HCT116 (cell line): ENCODE results near the gene RAB4A. TPM values are rescaled to one million over a fixed set of nuclear protein-coding genes. Genes with fewer than 3 reads are reported as not detected.

ENCODE experiments used
- ATAC-seq: fragments of 200-7000 bp; cut with Tn5 transposase; 2 replicates; pipeline ENCODE4 v1.9.1; 2020; ENCODE audit warnings: mild to moderate bottlenecking, moderate library complexity
- BruUV-seq: library from RNA; stranded (reverse); fragments of 400-500 nt; replicated peaks from 2 replicates; lab custom pipeline; 2021; lab: Mats Ljungman, UMichigan
- CTCF ChIA-PET: fragments of 300-600 bp; sonication (Branson Sonifier 250); formaldehyde crosslinking; loops from one replicate; lab custom pipeline; 2021; ENCODE audit warnings: antibody characterized with exemption; lab: Charles Lee
- POLR2A ChIA-PET: fragments of 300-600, 350-600 bp; sonication (Branson Sonifier 250); formaldehyde crosslinking; loops from one replicate; lab custom pipeline; 2021; ENCODE audit warnings: antibody characterized with exemption; lab: Charles Lee
- RAD21 ChIA-PET, 2 experiments: fragments of 300-600 bp; sonication (Branson Sonifier 250); formaldehyde crosslinking; loops; one replicate each; lab custom pipeline; 2023; ENCODE audit warnings: low total read pairs in 2 of 2; ENCODE audit not compliant: uncharacterized antibody in 2 of 2, unreplicated experiment in 2 of 2, low non-redundant PET in 1 of 2; lab: Charles Lee
- DNase-seq: peaks from one replicate; pipeline ENCODE4 v3.0.0-alpha.2; 2010; ENCODE audit warnings: low read depth, low spot score
- H2AFZ ChIP-seq: fragments of 200-600 bp; shearing (Covaris generic), sonication (generic); 2 replicates; pipeline ENCODE4 v1.6.1; 2017; ENCODE audit warnings: low read depth, mixed run types, mixed read lengths, antibody characterized with exemption, low read length; ENCODE audit not compliant: poor library complexity, severe bottlenecking
- H3K27ac ChIP-seq: 2 replicates; pipeline ENCODE4 v1.5.1; 2012; ENCODE audit warnings: low read depth, low read length
- H3K27me3 ChIP-seq: fragments of 200-600 bp; sonication (generic); 2 replicates; pipeline ENCODE4 v1.6.1; 2016; ENCODE audit warnings: mixed run types, low read length, mixed read lengths; ENCODE audit not compliant: insufficient read depth
- H3K36me3 ChIP-seq, 2 experiments: fragments of 200-500 bp in 1 of 2; fragments of 200-600 bp in 1 of 2; sonication (Bioruptor generic) in 1 of 2; sonication (generic) in 1 of 2; 2 replicates each; pipeline versions ENCODE4 v1.5.1 to v1.6.1; 2014 to 2016; ENCODE audit warnings: low read length in 2 of 2, inconsistent platforms in 1 of 2, mixed read lengths in 1 of 2, mixed run types in 1 of 2; ENCODE audit not compliant: insufficient read depth in 2 of 2, control insufficient read depth in 1 of 2
- H3K4me1 ChIP-seq, 2 experiments: fragments of 200-600 bp in 1 of 2; sonication (generic) in 1 of 2; 2 replicates each; pipeline versions ENCODE4 v1.5.1 to v1.6.1; 2012 to 2017; ENCODE audit warnings: low read length in 2 of 2, inconsistent platforms in 1 of 2, mild to moderate bottlenecking in 1 of 2, mixed read lengths in 1 of 2, mixed run types in 1 of 2, moderate library complexity in 1 of 2; ENCODE audit not compliant: insufficient read depth in 2 of 2, control insufficient read depth in 1 of 2
- H3K4me2 ChIP-seq: fragments of 200-600 bp; sonication (generic); 2 replicates; pipeline ENCODE4 v1.6.1; 2017; ENCODE audit warnings: mixed run types, low read length, mixed read lengths
- H3K4me3 ChIP-seq, 2 experiments: fragments of 200-600 bp in 1 of 2; sonication (generic) in 1 of 2; replicated peaks in 1 of 2; 2 replicates each; pipeline ENCODE4 v1.5.1; 2011 to 2016; ENCODE audit warnings: low read length in 2 of 2, control low read depth in 1 of 2, low read depth in 1 of 2, mild to moderate bottlenecking in 1 of 2, mixed read lengths in 1 of 2, mixed run types in 1 of 2
- H3K79me2 ChIP-seq: fragments of 200-600 bp; sonication (generic); 2 replicates; pipeline ENCODE4 v1.6.1; 2017; ENCODE audit warnings: mild to moderate bottlenecking, mixed run types, low read length, moderate library complexity, mixed read lengths; ENCODE audit not compliant: insufficient read depth
- H3K9ac ChIP-seq: fragments of 200-600 bp; sonication (generic); 2 replicates; pipeline ENCODE4 v1.6.1; 2016; ENCODE audit warnings: low read length, mixed read lengths
- H3K9me2 ChIP-seq: fragments of 200-600 bp; sonication (generic), shearing (Covaris generic); 2 replicates; pipeline ENCODE4 v1.6.1; 2017; ENCODE audit warnings: mixed run types, mild to moderate bottlenecking, moderate library complexity; ENCODE audit not compliant: insufficient read depth
- H3K9me3 ChIP-seq, 2 experiments: fragments of 200-500 bp in 1 of 2; fragments of 200-600 bp in 1 of 2; sonication (Bioruptor generic) in 1 of 2; sonication (generic) in 1 of 2; 2 replicates each; pipeline ENCODE4 v1.6.1; 2014 to 2017; ENCODE audit warnings: low read length in 2 of 2, mixed read lengths in 2 of 2, inconsistent platforms in 1 of 2, low read depth in 1 of 2, mild to moderate bottlenecking in 1 of 2, mixed run types in 1 of 2, moderate library complexity in 1 of 2; ENCODE audit not compliant: control insufficient read depth in 1 of 2, insufficient read depth in 1 of 2
- H4K20me1 ChIP-seq: fragments of 200-600 bp; sonication (generic), shearing (Covaris generic); 2 replicates; pipeline ENCODE4 v1.6.1; 2017; ENCODE audit warnings: mixed run types, mild to moderate bottlenecking, moderate library complexity; ENCODE audit not compliant: insufficient read depth
- EGR1 ChIP-seq: IDR thresholded peaks from 2 replicates; pipeline ENCODE4 v1.6.1; 2012; ENCODE audit warnings: low read depth
- ELF1 ChIP-seq: IDR thresholded peaks from 2 replicates; pipeline ENCODE4 v1.6.1; 2012; ENCODE audit warnings: low read depth, borderline replicate concordance
- EZH2phosphoT487 ChIP-seq: fragments of 200-600 bp; IDR thresholded peaks from 2 replicates; pipeline ENCODE4 v1.6.1; 2018; ENCODE audit warnings: antibody characterized with exemption, borderline replicate concordance
- FOSL1 ChIP-seq: IDR thresholded peaks from 2 replicates; pipeline ENCODE4 v1.6.1; 2012; ENCODE audit warnings: low read depth
- POLR2AphosphoS5 ChIP-seq: IDR thresholded peaks from 2 replicates; pipeline ENCODE4 v1.6.1; 2011; ENCODE audit warnings: mild to moderate bottlenecking, low read depth, low read length, moderate library complexity
- SRF ChIP-seq: IDR thresholded peaks from 2 replicates; pipeline ENCODE4 v1.6.1; 2012; ENCODE audit warnings: low read depth
- YY1 ChIP-seq: IDR thresholded peaks from 2 replicates; pipeline ENCODE4 v1.6.1; 2011; ENCODE audit warnings: low read length, low read depth, moderate library complexity, mild to moderate bottlenecking; ENCODE audit not compliant: insufficient replicate concordance; ENCODE audit errors: extremely low read depth
- ZBTB33 ChIP-seq: IDR thresholded peaks from 2 replicates; pipeline ENCODE4 v1.6.1; 2011; ENCODE audit warnings: mild to moderate bottlenecking, low read length, moderate library complexity; ENCODE audit not compliant: insufficient replicate concordance; ENCODE audit errors: extremely low read depth
- ZFX ChIP-seq: fragments of 450-650 bp; IDR thresholded peaks from 2 replicates; pipeline ENCODE4 v1.6.1; 2017
- ZNF274 ChIP-seq: fragments of 200-500 bp; sonication (Bioruptor generic); IDR thresholded peaks from 2 replicates; pipeline ENCODE4 v1.6.1; 2014; ENCODE audit warnings: mild to moderate bottlenecking, low read depth, low read length, inconsistent platforms
- intact Hi-C: fragments of 100-400 bp; cut with micrococcal nuclease; formaldehyde crosslinking; loops from 2 replicates; pipeline ENCODE4 v1.10.0; 2022
- total RNA-seq: library from RNA; stranded (reverse); gene quantifications from one replicate; pipeline ENCODE4 v1.2.1, GENCODE V29; 2021; ENCODE audit not compliant: unreplicated experiment

RAB4A gene
- total RNA-seq, 1 experiment from 2014 or later = 101 TPM

- POLR2A ChIA-PET = no interaction called here
- H3K27ac ChIP-seq = no peak overlapping the region
- H3K9ac ChIP-seq = no peak overlapping the region
- RAD21 ChIA-PET = no interaction called here
- no peak for DNase-seq
- no peak overlapping the region for H2AFZ ChIP-seq
- no peaks in the 10 kb centered on the region for H3K79me2 ChIP-seq
- no peaks in the 10 kb centered on the region for H3K27me3 ChIP-seq
- TF ChIP-seq EGR1 (no peak), ELF1 (no peak), FOSL1 (no peak), YY1 (no peak), POLR2AphosphoS5 (no peak), ZFX (no peak)
- TF ChIP-seq, all 23 proteins: peak for 0
- H3K4me3 ChIP-seq = no peak overlapping the region
- intact Hi-C loops = no loop called here
- no peaks in the 10 kb centered on the region for H3K4me1 ChIP-seq
- no peaks in the 10 kb centered on the region for H3K9me3 ChIP-seq
- H3K9me2 ChIP-seq = no peaks in the 10 kb centered on the region
- no TSS peak for BruUV-seq
- no peaks in the 10 kb centered on the region for H4K20me1 ChIP-seq
- no peak overlapping the region for H3K4me2 ChIP-seq
- ATAC-seq = no peak
- H3K36me3 ChIP-seq = peaks cover under 1 to 25% of the 10 kb centered on the region in 2 experiments; a peak in 3 of 4 replicates
- CTCF ChIA-PET = no interaction called here
Measured at GRCh38 chr1:229298420-229298819, 27.5 kb downstream of the RAB4A start.

GRCh38 chr1:229298887-229299503 lies 28.1 kb downstream of the RAB4A start:
- H3K4me3 ChIP-seq = no peak overlapping the region
- H2AFZ ChIP-seq = no peak overlapping the region
- no peaks in the 10 kb centered on the region for H3K79me2 ChIP-seq
- no peak overlapping the region for H3K4me2 ChIP-seq
- no peaks in the 10 kb centered on the region for H3K9me2 ChIP-seq
- BruUV-seq = no TSS peak
- no peaks in the 10 kb centered on the region for H3K4me1 ChIP-seq
- POLR2A ChIA-PET = no interaction called here
- TF ChIP-seq ZNF274 = no peak
- TF ChIP-seq ZBTB33 = no peak
- TF ChIP-seq EZH2phosphoT487 = no peak
- no peak for TF ChIP-seq SRF
- TF ChIP-seq, all 23 proteins: peak for 0
- CTCF ChIA-PET = no interaction called here
- H4K20me1 ChIP-seq = no peaks in the 10 kb centered on the region
- no peaks in the 10 kb centered on the region for H3K27me3 ChIP-seq
- peaks cover 6 to 25% of the 10 kb centered on the region in 2 experiments; a peak in 3 of 4 replicates for H3K36me3 ChIP-seq
- H3K27ac ChIP-seq = no peak overlapping the region
- RAD21 ChIA-PET = no interaction called here
- intact Hi-C loops = no loop called here
- ATAC-seq (no peak), DNase-seq (no peak)
- no peak overlapping the region for H3K9ac ChIP-seq
- no peaks in the 10 kb centered on the region for H3K9me3 ChIP-seq
